Sigmoid colon (tissue), 4 donors: ENCODE data around the gene VIPR2.

Source experiments
- POLR2AphosphoS5 ChIP-seq, 4 donors: sonication (generic); formaldehyde crosslinking; IDR thresholded peaks; one replicate each; pipeline ENCODE4 v1.6.1; 2017; ENCODE audit warnings: antibody characterized with exemption in 4 of 4
- TF ChIP-seq, protein P1 (sequence below), 4 experiments: fragments of 450-650 bp in 3 of 4; fragments of 200-600 bp in 1 of 4; IDR thresholded peaks; one replicate each; pipeline ENCODE4 v1.5.1; 2016 to 2019; ENCODE audit warnings: antibody characterized with exemption in 4 of 4, mild to moderate bottlenecking in 3 of 4, moderate library complexity in 2 of 4

- no peak for TF ChIP-seq POLR2AphosphoS5 (IDR thresholded peaks at IDR 0.05)
- TF ChIP-seq, protein P1, sequence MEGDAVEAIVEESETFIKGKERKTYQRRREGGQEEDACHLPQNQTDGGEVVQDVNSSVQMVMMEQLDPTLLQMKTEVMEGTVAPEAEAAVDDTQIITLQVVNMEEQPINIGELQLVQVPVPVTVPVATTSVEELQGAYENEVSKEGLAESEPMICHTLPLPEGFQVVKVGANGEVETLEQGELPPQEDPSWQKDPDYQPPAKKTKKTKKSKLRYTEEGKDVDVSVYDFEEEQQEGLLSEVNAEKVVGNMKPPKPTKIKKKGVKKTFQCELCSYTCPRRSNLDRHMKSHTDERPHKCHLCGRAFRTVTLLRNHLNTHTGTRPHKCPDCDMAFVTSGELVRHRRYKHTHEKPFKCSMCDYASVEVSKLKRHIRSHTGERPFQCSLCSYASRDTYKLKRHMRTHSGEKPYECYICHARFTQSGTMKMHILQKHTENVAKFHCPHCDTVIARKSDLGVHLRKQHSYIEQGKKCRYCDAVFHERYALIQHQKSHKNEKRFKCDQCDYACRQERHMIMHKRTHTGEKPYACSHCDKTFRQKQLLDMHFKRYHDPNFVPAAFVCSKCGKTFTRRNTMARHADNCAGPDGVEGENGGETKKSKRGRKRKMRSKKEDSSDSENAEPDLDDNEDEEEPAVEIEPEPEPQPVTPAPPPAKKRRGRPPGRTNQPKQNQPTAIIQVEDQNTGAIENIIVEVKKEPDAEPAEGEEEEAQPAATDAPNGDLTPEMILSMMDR (IDR thresholded peaks at IDR 0.05) = no peak
Observed at GRCh38 chr7:159014297-159015062, 130.2 kb downstream of the VIPR2 start.
